Middle frontal gyrus (tissue), 1 donor: ENCODE measurements around the gene METTL9.
"Not testable (repeated sequence)": the region's sequence is repeated elsewhere in the genome, so short reads cannot be mapped to it uniquely, and the experiment has no call there.

Source experiments
- DNase-seq: peaks from one replicate; pipeline ENCODE4 v3.0.0-alpha.2; 2015; ENCODE audit warnings: low spot score; ENCODE audit errors: extremely low spot score

METTL9 gene

DNA sequence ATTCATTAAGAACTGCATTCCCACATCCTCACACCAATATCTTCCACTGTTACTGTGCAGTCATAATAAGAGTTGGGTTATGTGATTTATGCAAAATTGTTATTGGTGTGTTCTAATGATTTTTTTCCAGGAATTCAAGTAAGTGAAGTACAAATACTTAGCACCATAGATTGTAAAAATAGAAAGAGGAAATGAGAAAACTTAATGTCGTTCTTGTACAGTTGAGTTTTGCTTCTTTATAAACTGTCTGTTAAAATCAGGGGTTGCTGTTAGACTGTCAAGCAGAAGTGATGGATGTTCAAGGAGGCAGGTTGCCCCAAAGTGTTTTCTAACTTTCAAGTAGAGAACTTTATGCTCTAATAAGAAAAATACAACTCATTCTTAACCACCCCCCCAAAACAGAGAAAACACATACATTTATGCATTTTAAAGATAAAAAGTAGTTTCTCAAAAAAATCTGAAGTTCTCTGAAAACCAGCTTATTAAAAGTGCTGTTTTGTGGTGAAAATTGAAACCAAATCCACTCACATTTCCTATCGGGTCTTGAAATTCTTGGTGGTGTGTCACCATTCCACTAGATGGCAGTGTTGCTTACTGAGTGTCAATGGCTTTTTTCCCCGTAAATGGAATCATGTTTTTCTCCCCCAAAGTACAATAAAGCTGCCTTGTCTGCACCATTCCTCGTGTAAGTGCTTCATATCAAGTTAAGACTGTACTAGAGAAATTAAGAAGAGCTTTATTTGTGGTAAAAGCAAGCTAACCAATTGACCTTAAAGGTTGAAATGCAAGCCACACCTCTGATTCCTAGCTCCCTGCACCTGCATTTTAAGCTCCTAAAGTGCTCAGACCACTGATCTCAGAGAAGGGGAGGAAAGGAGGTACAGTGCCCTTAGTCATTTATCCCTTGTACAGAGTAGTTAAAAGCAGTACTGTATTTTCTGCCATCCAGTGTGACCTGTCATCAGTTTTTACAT is 57.7 kb downstream of the METTL9 start:
- no peak for DNase-seq

GRCh38 chr16:21659124-21659523 is 59.7 kb downstream of the METTL9 start:
- DNase-seq = no peak

DNA sequence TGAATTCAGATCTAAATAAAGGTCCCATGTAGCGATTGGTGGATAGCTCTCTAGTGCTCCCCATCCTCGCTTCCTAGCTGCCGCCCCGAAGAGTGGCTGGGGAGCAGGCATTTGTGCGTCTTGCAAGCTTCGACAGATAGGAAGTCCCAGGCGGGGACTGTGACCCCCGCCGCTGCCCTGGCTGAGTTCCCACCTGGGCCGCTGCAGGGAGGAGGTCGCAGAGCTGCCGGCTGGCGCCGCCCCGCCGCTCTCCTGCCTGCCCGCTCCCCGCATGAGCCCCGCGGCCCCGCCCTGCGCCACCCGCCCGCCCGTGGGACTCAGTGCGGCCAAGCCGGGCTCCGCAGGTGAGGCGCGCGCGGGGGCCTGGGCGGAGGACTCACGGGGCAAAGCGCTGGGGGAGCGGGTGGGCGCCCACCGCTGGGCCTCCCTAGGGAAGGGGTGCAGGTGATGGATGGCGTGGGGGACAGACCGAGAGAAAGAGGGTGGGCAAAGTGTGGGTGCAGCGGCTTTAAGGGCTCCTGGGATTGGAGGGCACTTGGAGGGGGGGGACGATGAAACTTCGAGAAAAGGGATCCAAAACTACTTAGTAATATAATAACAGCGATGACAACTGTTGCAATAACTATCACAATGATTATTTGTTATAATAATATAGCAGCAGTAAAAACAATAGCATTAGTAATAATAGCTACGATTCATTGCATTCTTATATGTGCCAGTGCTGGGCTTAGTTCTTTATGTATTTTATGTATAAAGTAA is 64.7 kb downstream of the METTL9 start, which contains the start of gene OTOA:
Gene OTOA (plus strand): TSS at position 80 of the 759 bp plus-strand sequence. CDS start 14,547 bp downstream, outside the sequence.
- DNase-seq = no peak

DNA sequence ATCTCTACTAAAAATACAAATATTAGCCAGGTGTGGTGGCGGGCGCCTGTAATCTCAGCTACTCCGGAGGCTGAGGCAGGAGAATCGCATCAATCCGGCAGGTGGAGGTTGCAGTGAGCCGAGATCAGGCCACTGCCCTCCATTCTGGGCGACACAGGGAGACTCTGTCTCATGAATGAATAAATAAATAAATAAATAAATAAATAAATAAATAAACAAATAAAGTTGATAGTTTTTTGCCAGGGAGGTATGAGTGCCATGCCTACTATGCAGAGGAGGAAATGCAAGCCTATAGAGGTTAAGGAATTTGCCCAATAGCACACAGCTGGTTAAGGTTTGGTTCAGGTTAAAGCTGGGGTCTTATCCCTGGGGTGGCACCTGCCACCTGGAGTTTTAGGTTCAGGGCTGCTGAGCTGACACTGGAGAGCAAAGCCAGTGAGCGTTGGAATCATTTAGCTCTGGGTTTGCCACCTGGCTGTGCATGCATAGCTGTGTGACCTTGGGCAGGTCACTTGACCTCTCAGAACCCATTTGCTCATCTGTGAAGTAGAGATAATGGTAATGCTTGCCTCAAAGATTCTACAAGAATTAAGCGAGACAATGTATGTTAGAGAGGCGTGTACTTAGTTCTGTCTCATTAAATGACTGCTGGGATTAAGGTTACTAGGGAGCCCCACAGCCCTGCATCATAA is 65.6 kb downstream of the METTL9 start:
- no peak for DNase-seq

DNA sequence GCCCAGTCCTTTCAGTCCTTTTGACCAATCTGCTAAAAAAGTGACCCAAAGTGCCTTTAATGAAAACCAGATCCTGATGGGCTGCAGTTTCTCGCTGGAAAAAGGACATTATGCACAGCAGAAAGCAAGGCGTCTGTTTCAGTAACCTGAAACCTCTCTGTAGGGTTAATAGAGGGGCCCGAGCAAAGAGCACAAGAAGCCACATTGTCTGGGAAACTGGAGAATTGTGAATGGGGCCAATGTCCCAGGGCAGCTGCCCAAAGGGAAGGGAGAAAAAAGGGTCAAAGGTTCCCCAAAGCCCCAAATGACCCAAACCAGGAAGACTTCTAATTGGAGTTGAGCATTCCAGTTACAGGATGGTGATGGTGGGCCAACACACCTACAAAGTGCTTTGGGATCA is 67.4 kb downstream of the METTL9 start:
- no peak for DNase-seq

GRCh38 chr16:21667575-21667974 is 68.2 kb downstream of the METTL9 start:
- no peak for DNase-seq

DNA sequence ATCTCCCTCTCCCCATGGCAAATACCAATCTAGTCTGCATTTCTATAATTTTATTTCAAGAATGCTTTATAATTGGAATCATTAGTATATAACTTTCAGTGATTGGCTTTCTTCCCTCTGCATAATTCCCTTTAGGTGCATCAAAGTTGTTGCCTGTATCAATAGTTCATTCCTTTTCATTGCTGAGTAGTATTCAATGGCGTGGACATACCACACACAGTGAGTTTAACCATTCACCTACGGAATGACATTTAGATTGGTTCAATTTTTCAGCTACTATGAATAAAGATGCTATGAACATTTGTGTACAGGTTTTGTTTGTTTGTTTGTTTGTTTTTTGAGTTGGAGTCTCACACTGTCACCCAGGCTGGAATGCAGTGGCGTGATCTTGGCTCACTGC is 74.1 kb downstream of the METTL9 start:
- no peak for DNase-seq

- DNase-seq = not testable (repeated sequence)
These were observed 75.1 kb downstream of the METTL9 start for GRCh38 chr16:21674456-21674855.

GRCh38 chr16:21680714-21681113 is 81.3 kb downstream of the METTL9 start:
- not testable (repeated sequence) for DNase-seq

DNA sequence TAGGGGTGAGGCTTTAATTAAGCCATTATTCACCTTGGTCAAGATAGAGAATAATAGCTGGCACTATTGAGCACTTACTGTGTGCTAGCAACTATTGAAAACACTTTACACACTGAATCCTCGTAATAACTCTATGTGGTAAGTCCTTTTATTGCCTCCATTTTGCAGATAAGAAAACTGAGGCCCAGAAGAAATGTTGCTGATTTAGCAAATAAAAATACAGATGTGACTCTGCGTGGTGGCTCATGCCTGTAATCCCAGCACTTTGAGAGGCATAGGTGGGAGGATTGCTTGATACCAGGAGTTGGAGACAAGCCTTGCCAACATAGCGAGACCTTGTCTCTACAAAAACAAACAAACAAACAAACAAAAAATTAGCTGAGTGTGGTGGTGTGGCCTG is 83.8 kb downstream of the METTL9 start:
- no peak for DNase-seq

DNA sequence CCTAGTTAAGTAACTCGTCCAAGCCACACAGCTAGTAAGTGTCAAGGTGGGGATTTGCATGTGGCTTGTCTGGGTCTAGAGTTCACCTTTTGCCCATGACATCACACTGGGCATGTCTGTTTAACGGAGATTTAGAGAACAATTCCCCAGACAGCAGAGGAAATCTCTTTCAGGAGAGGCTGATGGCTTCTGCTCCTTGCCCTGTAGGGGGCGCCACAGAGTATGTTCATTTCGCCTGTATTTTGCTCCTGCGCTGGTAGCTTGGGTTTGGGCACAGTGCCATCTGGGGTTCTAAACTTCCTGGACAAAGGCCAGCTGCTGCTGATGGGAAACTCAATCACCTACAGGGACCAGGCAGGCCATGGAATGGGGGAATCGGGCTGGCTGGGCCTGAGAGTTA is 84.8 kb downstream of the METTL9 start:
- no peak for DNase-seq

- no peak for DNase-seq
These were observed 85.7 kb downstream of the METTL9 start for GRCh38 chr16:21685034-21685455.

GRCh38 chr16:21689107-21689506 is 89.7 kb downstream of the METTL9 start:
- DNase-seq = no peak

GRCh38 chr16:21690967-21691366 is 91.6 kb downstream of the METTL9 start:
- not testable (repeated sequence) for DNase-seq

DNA sequence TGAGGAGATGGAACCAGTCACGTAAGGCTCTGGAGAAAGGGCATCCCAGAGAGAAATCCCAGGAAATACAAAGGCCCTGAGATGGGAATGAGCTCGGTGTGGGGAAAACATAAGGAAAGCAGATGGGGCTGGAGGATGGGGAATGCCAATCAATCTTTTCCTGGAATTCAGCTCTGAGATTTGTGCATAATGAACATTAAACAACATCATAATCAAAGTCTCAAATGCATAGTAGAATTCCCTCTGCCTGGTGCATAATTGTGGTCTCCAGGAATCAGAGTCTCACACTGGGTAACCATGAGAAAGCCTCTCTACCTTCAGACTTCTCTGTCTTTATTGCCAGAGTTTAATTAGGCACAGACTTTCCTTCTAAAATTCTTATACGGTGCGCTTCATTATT is 95.2 kb downstream of the METTL9 start:
- no peak for DNase-seq

GRCh38 chr16:21697032-21697431 is 97.7 kb downstream of the METTL9 start:
- no peak for DNase-seq

GRCh38 chr16:21698169-21699032 is 99.0 kb downstream of the METTL9 start:
- DNase-seq = no peak

DNA sequence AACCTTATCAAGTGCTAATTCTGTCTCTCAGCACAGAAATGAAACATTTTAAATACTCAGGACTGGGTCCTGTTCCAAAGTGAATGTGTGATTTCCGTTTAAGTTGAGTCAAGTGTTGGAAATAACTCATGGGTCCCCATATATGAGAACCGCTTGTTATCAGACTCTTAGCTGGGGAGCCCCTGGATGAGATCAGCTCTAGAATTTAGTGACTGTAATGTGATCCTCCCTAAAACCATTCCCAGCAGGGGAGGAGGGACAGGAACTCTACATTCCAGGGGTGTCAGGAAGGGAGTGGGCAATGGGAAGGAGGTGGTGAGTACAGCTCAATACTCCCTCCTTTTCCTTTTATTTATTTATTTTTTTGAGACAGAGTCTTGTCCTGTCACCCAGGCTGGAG is 101.9 kb downstream of the METTL9 start:
- DNase-seq = no peak

GRCh38 chr16:21702276-21702675 is 102.9 kb downstream of the METTL9 start:
- no peak for DNase-seq

- no peak for DNase-seq
These were observed 103.8 kb downstream of the METTL9 start for GRCh38 chr16:21703156-21703555.
